Retinal pigment epithelial cell (primary cell): ENCODE measurements around the gene RALB.

Experiments used
- DNase-seq: peaks from one replicate; pipeline ENCODE4 v3.0.0-alpha.2; 2010; ENCODE audit warnings: low read depth
- H3K4me3 ChIP-seq: 2 replicates; pipeline ENCODE4 v1.5.1; 2011; ENCODE audit warnings: mild to moderate bottlenecking, low read length, control low read depth, moderate library complexity
- TF ChIP-seq, protein P1 (sequence below): conservative IDR thresholded peaks from 2 replicates; pipeline ENCODE4 v1.5.1; 2011; ENCODE audit warnings: low read depth, low read length, control low read depth, inconsistent platforms

RALB gene

DNA sequence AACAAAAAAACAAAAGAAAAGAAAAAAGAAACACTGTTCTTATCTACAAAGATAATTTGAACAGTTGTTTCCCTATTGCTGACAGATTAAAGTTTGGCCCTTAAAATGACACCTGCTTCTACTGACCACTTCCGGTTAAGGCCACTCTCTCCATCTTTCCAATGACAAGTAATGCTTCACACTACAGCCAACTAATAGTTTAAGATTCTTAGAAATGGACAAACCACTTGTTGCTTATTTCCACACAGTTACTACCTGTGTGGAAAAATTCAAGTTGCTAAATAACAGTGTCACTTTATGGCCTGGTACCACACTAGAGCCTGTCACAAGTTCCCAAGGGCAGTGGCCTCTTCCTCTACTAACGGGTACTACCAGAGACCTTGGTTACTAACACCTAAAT is 31.9 kb upstream of the RALB start:
- TF ChIP-seq, protein P1, sequence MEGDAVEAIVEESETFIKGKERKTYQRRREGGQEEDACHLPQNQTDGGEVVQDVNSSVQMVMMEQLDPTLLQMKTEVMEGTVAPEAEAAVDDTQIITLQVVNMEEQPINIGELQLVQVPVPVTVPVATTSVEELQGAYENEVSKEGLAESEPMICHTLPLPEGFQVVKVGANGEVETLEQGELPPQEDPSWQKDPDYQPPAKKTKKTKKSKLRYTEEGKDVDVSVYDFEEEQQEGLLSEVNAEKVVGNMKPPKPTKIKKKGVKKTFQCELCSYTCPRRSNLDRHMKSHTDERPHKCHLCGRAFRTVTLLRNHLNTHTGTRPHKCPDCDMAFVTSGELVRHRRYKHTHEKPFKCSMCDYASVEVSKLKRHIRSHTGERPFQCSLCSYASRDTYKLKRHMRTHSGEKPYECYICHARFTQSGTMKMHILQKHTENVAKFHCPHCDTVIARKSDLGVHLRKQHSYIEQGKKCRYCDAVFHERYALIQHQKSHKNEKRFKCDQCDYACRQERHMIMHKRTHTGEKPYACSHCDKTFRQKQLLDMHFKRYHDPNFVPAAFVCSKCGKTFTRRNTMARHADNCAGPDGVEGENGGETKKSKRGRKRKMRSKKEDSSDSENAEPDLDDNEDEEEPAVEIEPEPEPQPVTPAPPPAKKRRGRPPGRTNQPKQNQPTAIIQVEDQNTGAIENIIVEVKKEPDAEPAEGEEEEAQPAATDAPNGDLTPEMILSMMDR = no peak
- DNase-seq = no peak
- H3K4me3 ChIP-seq = no peak overlapping the region

DNA sequence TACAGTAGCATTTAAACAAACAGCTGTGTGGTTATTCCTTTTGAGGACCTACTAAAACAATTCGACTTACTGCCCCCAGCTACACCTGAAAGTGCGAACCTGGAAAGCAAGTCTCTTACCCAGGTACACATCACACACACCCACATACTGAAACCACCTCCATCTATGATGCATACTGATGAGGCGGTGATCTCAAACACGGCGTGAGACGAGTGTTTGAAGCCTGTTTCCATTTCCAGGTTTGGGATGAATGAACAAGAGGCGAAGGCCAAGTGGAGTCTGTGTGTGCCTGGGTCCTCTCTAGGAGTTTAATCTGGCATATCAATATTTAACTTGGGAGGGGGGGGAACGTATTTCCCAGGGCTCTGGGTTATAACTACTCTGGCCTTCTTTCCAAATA is 31.0 kb upstream of the RALB start:
- no peak overlapping the region for H3K4me3 ChIP-seq
- no peak for DNase-seq
- TF ChIP-seq, protein P1 = no peak

- DNase-seq = no peak
- TF ChIP-seq, protein P1 = no peak
- H3K4me3 ChIP-seq = peak overlapping the region; percentile 56
These were observed 30.2 kb upstream of the RALB start for GRCh38 chr2:120222186-120223033.

DNA sequence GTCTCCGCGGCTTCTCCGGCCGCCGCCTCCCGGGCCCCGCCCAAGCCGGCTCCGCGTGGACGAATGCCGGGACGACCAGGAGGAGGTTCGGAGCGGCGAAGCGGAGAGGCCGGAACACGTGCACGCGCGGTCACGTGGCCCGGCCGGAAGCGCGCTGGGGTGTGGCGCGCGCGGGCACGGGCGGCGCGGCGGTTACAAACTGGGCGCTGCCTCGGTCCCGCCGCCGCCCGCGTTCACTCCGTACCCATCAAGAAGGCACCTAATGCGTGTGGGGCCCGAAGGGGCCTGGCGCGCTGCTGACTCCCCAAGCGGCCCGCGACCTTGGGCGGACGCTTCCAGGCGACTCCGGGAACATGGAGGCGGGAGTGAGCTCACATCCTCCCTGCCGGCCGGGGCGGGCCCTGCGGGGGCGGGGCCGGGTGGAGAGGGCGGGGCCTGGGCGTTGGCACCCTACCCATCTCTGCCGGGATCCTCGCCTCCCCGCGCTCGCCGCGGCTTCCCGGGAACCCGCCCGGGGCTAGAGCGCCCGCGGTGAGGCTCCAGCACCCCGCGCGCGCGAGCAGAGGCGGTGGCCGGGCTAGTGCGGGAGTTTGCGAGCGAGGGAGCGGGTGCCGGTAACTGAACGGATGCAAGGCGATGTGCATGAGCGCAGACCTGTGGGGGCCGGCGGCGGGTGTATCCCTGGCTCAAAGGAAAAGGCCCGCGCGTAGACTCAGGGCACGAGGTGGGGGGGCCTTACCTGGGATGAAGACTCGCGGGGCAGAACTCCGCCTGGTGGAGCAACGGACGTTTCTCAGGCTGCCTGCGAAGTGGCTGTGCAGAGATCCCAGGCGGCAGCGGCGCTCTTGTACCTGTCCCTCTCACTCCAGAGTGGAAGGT is 29.4 kb upstream of the RALB start, which contains the start of gene TMEM185B:
TMEM185B (minus strand) TSS at position 367 of the 879 bp plus-strand sequence. CDS start 424 bp downstream, outside the sequence.
- DNase-seq = no peak
- TF ChIP-seq, protein P1 = peak; percentile 44
- H3K4me3 ChIP-seq = peak within 1 kb of the TSS; percentile 56

- H3K4me3 ChIP-seq = no peak overlapping the region
- TF ChIP-seq, protein P1 = no peak
- no peak for DNase-seq
These were observed 28.4 kb upstream of the RALB start for GRCh38 chr2:120224256-120224655.

DNA sequence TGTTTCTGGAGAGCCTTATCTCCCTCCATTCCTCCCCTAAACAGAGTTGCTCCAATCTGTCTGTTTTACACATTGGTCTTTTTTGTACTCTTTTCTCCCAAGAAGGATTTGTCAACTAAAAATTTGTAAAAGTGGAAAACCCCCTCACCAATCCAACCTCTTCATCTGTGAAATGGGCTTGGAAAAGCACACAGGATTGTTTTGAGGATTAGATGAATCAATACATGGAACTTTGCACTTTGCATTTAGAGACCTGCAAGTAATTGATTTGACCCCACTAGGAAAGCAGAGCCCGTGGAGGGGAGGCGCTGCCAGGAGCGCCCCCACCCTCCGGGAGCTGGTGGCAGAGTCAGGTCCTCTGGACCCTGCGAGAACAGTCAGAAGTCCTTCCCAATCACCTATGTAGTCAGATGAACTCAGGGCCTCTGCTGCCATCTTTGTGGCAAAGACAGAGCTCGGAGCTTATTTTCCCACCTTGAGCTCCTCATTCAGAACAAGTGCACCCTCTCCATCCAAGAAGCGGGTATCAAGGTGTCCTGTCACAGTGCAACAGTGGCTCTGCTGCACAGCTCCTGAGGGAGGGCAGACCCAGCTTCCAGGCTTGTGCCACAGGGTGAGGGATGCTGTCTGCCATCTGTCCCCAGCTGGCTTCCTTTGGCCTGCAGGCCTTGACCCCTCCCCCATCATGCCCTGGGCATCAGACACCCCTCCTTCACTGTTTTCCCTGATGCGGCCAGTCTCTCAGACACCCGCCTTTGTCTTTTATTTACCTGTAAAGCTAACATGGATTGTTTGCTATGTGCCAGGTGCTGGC is 27.7 kb upstream of the RALB start:
- TF ChIP-seq, protein P1 = no peak
- no peak for DNase-seq
- H3K4me3 ChIP-seq = no peak overlapping the region
